Measurements from ENCODE around the gene ARIH1. TPM values are rescaled to one million over a fixed set of nuclear protein-coding genes. Genes with fewer than 3 reads are reported as not detected.

Gene ARIH1
- total and polyA plus RNA-seq, 2 experiments from 2014 or later = 30.5 to 48.6 TPM

DNA sequence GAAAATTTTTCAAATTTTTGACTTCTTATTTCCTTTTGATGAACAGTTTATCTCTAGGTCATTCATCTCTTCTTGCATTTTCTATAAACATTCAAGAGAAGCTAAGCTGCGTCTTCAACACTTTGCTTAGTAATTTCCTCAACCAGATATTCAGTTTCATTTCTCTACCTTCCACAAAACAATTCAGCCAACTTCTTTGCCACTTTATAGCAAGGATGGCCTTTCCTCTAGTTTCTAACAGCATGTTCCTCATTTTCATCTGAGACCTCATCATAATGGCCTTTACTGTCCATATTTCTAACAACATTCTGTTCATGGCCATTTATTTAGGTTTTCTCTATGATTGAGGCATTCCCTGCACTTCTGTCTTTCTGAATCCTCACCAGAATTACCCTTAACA, 90.0 kb downstream of the ARIH1 start:
- H3K4me1 Mint-ChIP-seq = no peaks in the 10 kb centered on the region
- Histone ChIP-seq H3K36me3 (ENCODE audit: insufficient read depth) (peaks cover 3% of the 10 kb centered on the region; the same call in 1 of the 2 replicates), H4K20me1 (replicated peaks; ENCODE audit: insufficient read depth) (peaks cover 17% of the 10 kb centered on the region), H2AFZ (no peak overlapping the region), H3K4me3 (no peak overlapping the region), H3K4me1 (ENCODE audit: insufficient read depth) (no peaks in the 10 kb centered on the region), H3F3A (replicated peaks; ENCODE audit: low read depth) (0 out of 2 replicates have a peak, but pooled peaks cover 2% of the 10 kb centered on the region), H3K79me2 (replicated peaks; ENCODE audit: insufficient read depth) (0 out of 2 replicates have a peak, but pooled peaks cover 14% of the 10 kb centered on the region), H3K9me2 (ENCODE audit: insufficient read depth) (no peaks in the 10 kb centered on the region), H3K4me2 (no peak overlapping the region), H3K27ac (ENCODE audit: low read depth) (no peak overlapping the region), H3K27me3 (ENCODE audit: insufficient read depth) (no peaks in the 10 kb centered on the region)
- peaks cover 2% of the 10 kb centered on the region for H3K27me3 Mint-ChIP-seq (ENCODE audit: insufficient read depth, low read depth, poor library complexity)
- H3K4me3 Mint-ChIP-seq = no peak overlapping the region
- peaks cover 26% of the 10 kb centered on the region; the same call in 2 of the 3 replicates for H3K36me3 Mint-ChIP-seq (ENCODE audit: low read depth)
- no peak for DNase-seq (ENCODE audit: low spot score)
- no peak for ATAC-seq
- H3K27ac Mint-ChIP-seq = no peak overlapping the region; the same call in 1 of the 2 replicates
- no peaks in the 10 kb centered on the region for H3K9me3 Mint-ChIP-seq
- TF ChIP-seq POLR2AphosphoS5 (IDR thresholded peaks at IDR 0.05; ENCODE audit: low read depth) (no peak), EZH2phosphoT487 (IDR thresholded peaks at IDR 0.05; ENCODE audit: unreplicated experiment) (no peak), NANOG (IDR thresholded peaks at IDR 0.05; ENCODE audit: borderline replicate concordance) (no peak), STAT1 (IDR thresholded peaks at IDR 0.05; ENCODE audit: unreplicated experiment) (no peak), JUNB (IDR thresholded peaks at IDR 0.05; ENCODE audit: unreplicated experiment) (no peak), ZNF331 (CRISPR knock-in tag; IDR thresholded peaks at IDR 0.05; ENCODE audit: low read depth) (no peak), ETS1 (IDR thresholded peaks at IDR 0.05) (no peak), ZNF114 (CRISPR knock-in tag; IDR thresholded peaks at IDR 0.05) (no peak), CREB1 (CRISPR knock-in tag; IDR thresholded peaks at IDR 0.05; ENCODE audit: low read depth) (no peak), EZH2 (IDR thresholded peaks at IDR 0.05; ENCODE audit: low read depth, unreplicated experiment) (no peak)
- TF ChIP-seq, protein P1, sequence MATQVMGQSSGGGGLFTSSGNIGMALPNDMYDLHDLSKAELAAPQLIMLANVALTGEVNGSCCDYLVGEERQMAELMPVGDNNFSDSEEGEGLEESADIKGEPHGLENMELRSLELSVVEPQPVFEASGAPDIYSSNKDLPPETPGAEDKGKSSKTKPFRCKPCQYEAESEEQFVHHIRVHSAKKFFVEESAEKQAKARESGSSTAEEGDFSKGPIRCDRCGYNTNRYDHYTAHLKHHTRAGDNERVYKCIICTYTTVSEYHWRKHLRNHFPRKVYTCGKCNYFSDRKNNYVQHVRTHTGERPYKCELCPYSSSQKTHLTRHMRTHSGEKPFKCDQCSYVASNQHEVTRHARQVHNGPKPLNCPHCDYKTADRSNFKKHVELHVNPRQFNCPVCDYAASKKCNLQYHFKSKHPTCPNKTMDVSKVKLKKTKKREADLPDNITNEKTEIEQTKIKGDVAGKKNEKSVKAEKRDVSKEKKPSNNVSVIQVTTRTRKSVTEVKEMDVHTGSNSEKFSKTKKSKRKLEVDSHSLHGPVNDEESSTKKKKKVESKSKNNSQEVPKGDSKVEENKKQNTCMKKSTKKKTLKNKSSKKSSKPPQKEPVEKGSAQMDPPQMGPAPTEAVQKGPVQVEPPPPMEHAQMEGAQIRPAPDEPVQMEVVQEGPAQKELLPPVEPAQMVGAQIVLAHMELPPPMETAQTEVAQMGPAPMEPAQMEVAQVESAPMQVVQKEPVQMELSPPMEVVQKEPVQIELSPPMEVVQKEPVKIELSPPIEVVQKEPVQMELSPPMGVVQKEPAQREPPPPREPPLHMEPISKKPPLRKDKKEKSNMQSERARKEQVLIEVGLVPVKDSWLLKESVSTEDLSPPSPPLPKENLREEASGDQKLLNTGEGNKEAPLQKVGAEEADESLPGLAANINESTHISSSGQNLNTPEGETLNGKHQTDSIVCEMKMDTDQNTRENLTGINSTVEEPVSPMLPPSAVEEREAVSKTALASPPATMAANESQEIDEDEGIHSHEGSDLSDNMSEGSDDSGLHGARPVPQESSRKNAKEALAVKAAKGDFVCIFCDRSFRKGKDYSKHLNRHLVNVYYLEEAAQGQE (IDR thresholded peaks at IDR 0.05; ENCODE audit: unreplicated experiment) = no peak
- TF ChIP-seq, protein P2, sequence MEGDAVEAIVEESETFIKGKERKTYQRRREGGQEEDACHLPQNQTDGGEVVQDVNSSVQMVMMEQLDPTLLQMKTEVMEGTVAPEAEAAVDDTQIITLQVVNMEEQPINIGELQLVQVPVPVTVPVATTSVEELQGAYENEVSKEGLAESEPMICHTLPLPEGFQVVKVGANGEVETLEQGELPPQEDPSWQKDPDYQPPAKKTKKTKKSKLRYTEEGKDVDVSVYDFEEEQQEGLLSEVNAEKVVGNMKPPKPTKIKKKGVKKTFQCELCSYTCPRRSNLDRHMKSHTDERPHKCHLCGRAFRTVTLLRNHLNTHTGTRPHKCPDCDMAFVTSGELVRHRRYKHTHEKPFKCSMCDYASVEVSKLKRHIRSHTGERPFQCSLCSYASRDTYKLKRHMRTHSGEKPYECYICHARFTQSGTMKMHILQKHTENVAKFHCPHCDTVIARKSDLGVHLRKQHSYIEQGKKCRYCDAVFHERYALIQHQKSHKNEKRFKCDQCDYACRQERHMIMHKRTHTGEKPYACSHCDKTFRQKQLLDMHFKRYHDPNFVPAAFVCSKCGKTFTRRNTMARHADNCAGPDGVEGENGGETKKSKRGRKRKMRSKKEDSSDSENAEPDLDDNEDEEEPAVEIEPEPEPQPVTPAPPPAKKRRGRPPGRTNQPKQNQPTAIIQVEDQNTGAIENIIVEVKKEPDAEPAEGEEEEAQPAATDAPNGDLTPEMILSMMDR (conservative IDR thresholded peaks at IDR 0.05; ENCODE audit: low read depth in 2 of 2) = no peak
- TF ChIP-seq, protein P3, sequence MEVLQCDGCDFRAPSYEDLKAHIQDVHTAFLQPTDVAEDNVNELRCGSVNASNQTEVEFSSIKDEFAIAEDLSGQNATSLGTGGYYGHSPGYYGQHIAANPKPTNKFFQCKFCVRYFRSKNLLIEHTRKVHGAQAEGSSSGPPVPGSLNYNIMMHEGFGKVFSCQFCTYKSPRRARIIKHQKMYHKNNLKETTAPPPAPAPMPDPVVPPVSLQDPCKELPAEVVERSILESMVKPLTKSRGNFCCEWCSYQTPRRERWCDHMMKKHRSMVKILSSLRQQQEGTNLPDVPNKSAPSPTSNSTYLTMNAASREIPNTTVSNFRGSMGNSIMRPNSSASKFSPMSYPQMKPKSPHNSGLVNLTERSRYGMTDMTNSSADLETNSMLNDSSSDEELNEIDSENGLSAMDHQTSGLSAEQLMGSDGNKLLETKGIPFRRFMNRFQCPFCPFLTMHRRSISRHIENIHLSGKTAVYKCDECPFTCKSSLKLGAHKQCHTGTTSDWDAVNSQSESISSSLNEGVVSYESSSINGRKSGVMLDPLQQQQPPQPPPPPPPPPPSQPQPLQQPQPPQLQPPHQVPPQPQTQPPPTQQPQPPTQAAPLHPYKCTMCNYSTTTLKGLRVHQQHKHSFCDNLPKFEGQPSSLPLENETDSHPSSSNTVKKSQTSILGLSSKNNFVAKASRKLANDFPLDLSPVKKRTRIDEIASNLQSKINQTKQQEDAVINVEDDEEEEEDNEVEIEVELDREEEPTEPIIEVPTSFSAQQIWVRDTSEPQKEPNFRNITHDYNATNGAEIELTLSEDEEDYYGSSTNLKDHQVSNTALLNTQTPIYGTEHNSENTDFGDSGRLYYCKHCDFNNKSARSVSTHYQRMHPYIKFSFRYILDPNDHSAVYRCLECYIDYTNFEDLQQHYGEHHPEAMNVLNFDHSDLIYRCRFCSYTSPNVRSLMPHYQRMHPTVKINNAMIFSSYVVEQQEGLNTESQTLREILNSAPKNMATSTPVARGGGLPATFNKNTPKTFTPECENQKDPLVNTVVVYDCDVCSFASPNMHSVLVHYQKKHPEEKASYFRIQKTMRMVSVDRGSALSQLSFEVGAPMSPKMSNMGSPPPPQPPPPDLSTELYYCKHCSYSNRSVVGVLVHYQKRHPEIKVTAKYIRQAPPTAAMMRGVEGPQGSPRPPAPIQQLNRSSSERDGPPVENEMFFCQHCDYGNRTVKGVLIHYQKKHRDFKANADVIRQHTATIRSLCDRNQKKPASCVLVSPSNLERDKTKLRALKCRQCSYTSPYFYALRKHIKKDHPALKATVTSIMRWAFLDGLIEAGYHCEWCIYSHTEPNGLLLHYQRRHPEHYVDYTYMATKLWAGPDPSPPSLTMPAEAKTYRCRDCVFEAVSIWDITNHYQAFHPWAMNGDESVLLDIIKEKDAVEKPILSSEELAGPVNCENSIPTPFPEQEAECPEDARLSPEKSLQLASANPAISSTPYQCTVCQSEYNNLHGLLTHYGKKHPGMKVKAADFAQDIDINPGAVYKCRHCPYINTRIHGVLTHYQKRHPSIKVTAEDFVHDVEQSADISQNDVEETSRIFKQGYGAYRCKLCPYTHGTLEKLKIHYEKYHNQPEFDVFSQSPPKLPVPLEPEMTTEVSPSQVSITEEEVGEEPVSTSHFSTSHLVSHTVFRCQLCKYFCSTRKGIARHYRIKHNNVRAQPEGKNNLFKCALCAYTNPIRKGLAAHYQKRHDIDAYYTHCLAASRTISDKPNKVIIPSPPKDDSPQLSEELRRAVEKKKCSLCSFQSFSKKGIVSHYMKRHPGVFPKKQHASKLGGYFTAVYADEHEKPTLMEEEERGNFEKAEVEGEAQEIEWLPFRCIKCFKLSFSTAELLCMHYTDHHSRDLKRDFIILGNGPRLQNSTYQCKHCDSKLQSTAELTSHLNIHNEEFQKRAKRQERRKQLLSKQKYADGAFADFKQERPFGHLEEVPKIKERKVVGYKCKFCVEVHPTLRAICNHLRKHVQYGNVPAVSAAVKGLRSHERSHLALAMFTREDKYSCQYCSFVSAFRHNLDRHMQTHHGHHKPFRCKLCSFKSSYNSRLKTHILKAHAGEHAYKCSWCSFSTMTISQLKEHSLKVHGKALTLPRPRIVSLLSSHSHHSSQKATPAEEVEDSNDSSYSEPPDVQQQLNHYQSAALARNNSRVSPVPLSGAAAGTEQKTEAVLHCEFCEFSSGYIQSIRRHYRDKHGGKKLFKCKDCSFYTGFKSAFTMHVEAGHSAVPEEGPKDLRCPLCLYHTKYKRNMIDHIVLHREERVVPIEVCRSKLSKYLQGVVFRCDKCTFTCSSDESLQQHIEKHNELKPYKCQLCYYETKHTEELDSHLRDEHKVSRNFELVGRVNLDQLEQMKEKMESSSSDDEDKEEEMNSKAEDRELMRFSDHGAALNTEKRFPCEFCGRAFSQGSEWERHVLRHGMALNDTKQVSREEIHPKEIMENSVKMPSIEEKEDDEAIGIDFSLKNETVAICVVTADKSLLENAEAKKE (CRISPR knock-in tag; IDR thresholded peaks at IDR 0.05) = no peak
